Type B pancreatic cell (in vitro differentiated cells): ENCODE data around the gene LCE3C. TPM values are rescaled to one million over a fixed set of nuclear protein-coding genes. Genes with fewer than 3 reads are reported as not detected.

Experiments
- DNase-seq: peaks from one replicate; pipeline ENCODE4 v3.0.0; 2021; ENCODE audit warnings: mixed read lengths; ENCODE audit not compliant: unreplicated experiment; ENCODE audit errors: extremely low spot score
- H3K27ac Mint-ChIP-seq: 2 replicates; pipeline ENCODE4 v1.8.0; 2021; ENCODE audit warnings: mild to moderate bottlenecking, mixed read lengths
- H3K27me3 Mint-ChIP-seq: 2 replicates; pipeline ENCODE4 v1.8.0; 2021; ENCODE audit warnings: mixed read lengths
- H3K36me3 Mint-ChIP-seq: 2 replicates; pipeline ENCODE4 v1.8.0; 2021; ENCODE audit warnings: mixed read lengths
- H3K4me1 Mint-ChIP-seq: one replicate; pipeline ENCODE4 v1.8.0; 2021; ENCODE audit warnings: mixed read lengths; ENCODE audit not compliant: unreplicated experiment
- H3K4me3 Mint-ChIP-seq: 2 replicates; pipeline ENCODE4 v1.8.0; 2021; ENCODE audit warnings: mild to moderate bottlenecking, mixed read lengths
- H3K9me3 Mint-ChIP-seq: 2 replicates; pipeline ENCODE4 v1.8.0; 2021; ENCODE audit warnings: mixed read lengths
- CTCF ChIP-seq: fragments of 200-600 bp; sonication (generic); conservative IDR thresholded peaks from 2 replicates; pipeline ENCODE4 v1.5.0; 2021; ENCODE audit warnings: antibody characterized with exemption, mild to moderate bottlenecking
- total RNA-seq: library from RNA; stranded (reverse); gene quantifications from 2 replicates; pipeline ENCODE4 v1.2.1, GENCODE V29; 2021; ENCODE audit warnings: low replicate concordance

Gene LCE3C
- total RNA-seq, 1 donor from 2014 or later: not detected

DNA sequence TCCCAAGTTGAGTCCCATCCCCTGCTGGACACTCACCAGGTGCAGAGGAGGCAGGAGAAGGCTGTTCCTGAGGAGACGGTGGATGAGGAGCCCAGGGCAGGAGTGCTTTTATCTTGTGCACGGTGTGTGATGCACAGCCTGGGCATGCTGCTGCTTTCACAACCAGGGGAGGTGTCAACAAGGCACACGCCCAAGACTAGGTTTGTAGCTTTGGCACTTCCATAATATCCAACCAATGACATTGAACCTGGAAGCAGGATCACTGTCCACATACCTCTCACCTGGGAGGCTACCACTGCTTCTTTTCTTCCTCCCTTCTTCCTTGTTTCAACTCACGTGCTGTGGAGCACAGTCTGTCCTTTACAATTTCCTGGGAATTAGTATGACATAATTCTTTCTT is 19.6 kb upstream of the LCE3C start, which contains the start of gene LCE3D:
TSS of gene LCE3D (minus strand) at position 84 of the 400 bp plus-strand sequence. CDS start 580 bp downstream, outside the sequence.
- Mint-ChIP-seq H3K27me3 (no peaks in the 10 kb centered on the region), H3K4me1 (no peaks in the 10 kb centered on the region), H3K36me3 (no peaks in the 10 kb centered on the region), H3K9me3 (no peaks in the 10 kb centered on the region), H3K27ac (no peak within 1 kb of the TSS), H3K4me3 (no peak within 1 kb of the TSS)
- DNase-seq: no peak
- no peak for TF ChIP-seq CTCF

DNA sequence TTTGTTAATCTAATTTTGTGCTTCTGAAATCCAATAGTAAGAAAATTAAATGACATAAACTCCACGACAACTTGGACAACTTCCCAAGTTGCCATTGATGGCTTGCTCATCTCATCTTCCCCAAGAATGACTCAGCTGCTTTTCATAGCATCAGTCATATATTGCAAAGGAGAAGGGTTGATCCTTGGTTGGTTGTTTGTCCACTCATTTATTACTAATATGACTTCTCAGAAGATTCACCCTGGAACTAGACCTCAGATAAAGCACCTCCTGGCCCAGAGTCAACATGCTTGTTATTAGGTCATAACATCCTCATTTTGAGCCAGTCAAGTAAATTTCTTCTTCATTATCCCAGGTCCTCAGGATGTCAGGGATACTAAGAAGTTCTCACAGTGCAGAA is 17.4 kb upstream of the LCE3C start:
- H3K27ac Mint-ChIP-seq: no peak overlapping the region
- no peaks in the 10 kb centered on the region for H3K4me1 Mint-ChIP-seq
- no peak overlapping the region for H3K4me3 Mint-ChIP-seq
- H3K9me3 Mint-ChIP-seq: no peaks in the 10 kb centered on the region
- H3K27me3 Mint-ChIP-seq: no peaks in the 10 kb centered on the region
- TF ChIP-seq CTCF: no peak
- H3K36me3 Mint-ChIP-seq: no peaks in the 10 kb centered on the region
- no peak for DNase-seq

- Mint-ChIP-seq H3K27me3 (no peaks in the 10 kb centered on the region), H3K9me3 (no peaks in the 10 kb centered on the region), H3K27ac (no peak overlapping the region), H3K4me1 (no peaks in the 10 kb centered on the region), H3K36me3 (no peaks in the 10 kb centered on the region), H3K4me3 (no peak overlapping the region)
- DNase-seq: no peak
- TF ChIP-seq CTCF: no peak
Measured at GRCh38 chr1:152585586-152585985, 14.4 kb upstream of the LCE3C start.

DNA sequence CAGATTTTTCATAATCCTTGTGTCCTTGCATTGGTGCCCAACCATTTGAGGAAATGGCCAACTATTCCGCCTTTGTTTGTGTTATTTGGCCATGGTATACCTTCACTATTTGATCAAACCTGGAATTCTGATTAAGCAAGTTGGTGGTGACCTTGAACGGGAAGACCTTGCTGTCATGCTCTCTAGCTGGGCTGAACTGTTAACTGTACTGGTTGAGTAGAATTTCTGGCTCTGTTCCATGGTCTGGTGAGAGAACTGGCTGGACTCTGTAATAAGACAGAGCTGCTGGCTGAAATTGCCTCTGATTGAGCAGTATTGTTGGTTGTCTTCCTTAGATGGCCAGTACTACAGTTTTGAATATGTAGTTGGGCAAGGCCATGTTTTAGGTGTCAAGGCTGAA is 3.0 kb upstream of the LCE3C start:
- Mint-ChIP-seq H3K36me3 (no peaks in the 10 kb centered on the region), H3K4me1 (no peaks in the 10 kb centered on the region), H3K27me3 (no peaks in the 10 kb centered on the region), H3K27ac (no peak overlapping the region), H3K9me3 (no peaks in the 10 kb centered on the region), H3K4me3 (no peak overlapping the region)
- no peak for DNase-seq
- TF ChIP-seq CTCF: no peak

DNA sequence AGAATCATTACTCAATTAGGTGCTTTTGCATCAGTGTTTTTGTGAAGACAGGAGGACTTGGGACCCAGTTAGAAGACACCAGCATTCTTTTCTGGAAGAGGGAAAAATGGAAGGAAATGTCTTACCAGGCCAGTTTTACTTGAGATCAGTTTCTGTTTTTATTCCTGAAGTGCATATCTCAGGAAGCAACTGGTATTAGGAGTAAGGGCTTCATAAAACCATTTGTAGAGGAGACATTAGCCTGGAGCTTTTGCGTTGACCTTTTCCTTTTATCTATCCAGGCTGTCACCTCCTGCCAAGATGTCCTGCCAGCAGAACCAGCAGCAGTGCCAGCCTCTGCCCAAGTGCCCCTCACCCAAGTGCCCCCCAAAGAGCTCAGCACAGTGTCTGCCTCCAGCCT is 13.5 kb downstream of the LCE3C start, which contains the start of gene LCE3B:
TSS of gene LCE3B (plus strand) at position 301 of the 400 bp plus-strand sequence. CDS start at position 301, 0 bp downstream.
- H3K36me3 Mint-ChIP-seq: no peaks in the 10 kb centered on the region
- H3K27me3 Mint-ChIP-seq: no peaks in the 10 kb centered on the region
- no peak within 1 kb of the TSS for H3K4me3 Mint-ChIP-seq
- H3K27ac Mint-ChIP-seq: no peak within 1 kb of the TSS
- TF ChIP-seq CTCF: no peak
- H3K9me3 Mint-ChIP-seq: peaks cover 2% of the 10 kb centered on the region
- no peak for DNase-seq
- H3K4me1 Mint-ChIP-seq: no peaks in the 10 kb centered on the region

- Mint-ChIP-seq H3K4me1 (no peaks in the 10 kb centered on the region), H3K27me3 (no peaks in the 10 kb centered on the region), H3K4me3 (no peak overlapping the region), H3K27ac (no peak overlapping the region), H3K36me3 (no peaks in the 10 kb centered on the region), H3K9me3 (peaks cover 13% of the 10 kb centered on the region)
- TF ChIP-seq CTCF: no peak
- DNase-seq: no peak
Measured at GRCh38 chr1:152621993-152622392, 22.0 kb downstream of the LCE3C start.
